NOMO-1 (cell line): Measurements from ENCODE around the gene PMFBP1.

ENCODE experiments used
- DNase-seq, 2 experiments: peaks; one replicate each; lab custom pipeline; 2025; ENCODE audit not compliant: unreplicated experiment in 2 of 2; lab: John Stamatoyannopoulos, UW

Gene PMFBP1

DNA sequence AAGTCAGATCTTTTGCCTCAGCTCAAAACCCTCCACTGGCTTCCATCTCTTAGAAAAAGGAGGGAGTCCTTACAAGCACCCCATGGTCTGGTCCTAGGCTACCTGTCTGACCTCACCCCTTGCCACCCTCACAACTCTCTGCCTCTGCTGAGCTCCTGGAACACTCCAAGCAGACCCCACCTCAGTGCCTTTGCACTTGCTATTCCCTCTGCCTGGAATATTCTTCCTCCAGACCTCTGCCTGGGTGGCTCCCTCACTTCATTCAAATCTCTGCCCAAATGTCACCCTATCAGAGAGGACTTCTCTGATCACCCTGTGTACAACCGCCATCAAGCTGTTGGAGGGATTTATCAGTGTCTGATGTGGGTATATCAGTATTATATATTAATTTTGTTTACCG, 37.4 kb downstream of the PMFBP1 start:
- no peak for DNase-seq

DNA sequence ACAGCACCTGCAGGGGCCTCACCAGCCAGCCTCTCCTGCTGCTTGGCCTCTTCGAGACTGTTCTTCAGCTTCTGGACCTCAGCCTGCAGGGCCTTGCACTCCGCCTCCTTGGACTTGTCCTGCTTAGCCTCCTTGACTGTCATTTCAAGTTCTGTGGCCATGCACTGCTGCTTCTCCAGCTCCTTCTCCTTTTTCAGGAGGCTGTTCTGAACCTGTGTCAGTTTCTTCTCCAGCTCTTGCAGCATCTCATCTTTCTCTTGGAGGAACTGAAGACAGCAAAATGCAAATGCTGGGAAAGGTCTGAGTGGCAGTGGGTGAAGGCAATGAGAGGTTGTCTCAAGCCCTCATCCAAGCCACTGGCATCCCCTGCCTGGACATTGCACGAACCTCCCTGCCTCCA, 39.2 kb downstream of the PMFBP1 start:
- no peak for DNase-seq

DNA sequence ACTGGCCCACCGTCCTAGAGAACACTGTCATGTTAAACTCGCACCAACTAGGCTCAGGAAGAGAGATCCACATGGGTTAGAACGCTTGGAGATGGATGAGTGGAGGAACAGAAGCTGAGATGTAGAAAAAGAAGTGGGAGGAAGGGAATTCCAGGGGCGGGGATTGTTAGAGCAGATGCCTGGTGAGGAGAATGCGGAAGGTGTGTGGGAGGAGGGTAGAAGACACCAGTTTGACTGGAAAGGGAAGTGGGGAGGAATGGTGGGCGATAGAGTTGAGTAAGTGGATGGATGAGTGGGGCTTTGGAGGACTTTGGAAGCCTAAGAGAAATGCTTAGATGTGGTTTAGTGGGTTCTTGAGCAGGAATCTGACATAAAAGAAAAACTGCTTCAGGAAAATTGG, 40.9 kb downstream of the PMFBP1 start:
- DNase-seq = no peak

DNA sequence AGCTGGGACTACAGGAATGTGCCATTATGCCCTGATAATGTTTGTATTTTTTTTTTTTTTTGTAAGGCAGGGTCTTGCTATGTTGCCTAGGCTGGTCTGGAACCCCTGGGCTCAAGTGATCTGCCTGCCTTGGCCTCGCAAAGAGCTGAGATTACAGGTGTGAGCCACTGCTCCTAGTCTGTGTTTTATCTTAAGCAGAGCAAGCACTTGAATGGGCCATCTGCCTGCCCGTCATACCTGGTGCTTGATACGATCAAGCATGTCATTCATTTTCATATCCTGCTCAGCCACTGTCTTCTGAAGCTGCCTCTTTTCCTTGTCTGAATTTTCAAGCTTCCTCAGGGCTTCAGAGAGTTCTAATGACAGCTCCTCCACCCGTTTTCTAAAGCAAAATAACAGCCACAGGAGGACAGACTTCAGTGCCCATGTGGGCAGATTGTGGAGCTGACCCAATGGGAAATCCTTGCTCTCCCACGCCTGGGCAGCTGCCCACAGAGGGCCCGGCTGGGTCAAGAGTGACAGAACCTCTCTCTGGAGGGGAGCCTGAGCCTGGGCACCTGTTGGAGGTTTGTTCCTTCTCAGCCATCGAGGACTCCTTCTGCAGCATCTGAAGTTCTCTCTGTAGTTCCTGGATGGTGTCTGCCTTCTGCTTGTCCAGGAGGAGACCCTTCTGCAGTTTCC, 41.8 kb downstream of the PMFBP1 start:
- DNase-seq = no peak

DNA sequence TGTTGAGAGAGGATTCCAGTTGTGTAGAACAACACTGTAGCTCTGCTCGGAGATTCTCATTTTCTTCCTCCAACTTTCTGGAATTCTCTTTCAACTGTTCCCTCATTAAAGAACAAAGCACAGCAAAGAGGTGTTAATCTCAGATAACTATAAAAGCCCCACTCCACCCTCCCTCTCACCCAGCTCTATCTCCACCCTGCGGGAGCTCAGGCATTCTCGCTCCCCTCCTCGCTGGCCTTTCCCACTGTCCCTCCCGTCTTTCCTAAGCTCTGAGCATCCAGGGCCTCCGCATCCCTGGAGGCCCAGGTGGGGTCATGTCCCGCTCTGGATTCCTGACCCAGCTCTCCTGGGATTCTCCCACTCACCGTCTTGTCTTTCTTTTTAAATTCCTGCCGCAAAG, 43.3 kb downstream of the PMFBP1 start:
- DNase-seq = no peak

DNA sequence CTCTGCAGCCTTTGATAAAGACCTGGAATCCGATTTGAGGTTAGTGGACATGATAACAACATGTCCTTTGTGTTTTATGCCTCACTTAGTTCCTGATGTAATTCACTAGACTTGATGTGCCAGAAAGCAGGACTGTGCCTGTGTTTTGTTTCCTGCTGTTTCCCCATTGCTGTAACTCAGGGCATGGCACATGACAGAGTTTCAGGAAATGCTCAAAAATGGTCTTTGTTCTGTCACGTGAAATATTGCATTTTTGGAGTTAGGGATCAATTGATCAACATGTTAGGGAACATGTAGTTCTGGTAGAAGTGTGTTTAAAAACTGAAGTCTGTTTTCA, 45.6 kb downstream of the PMFBP1 start:
- DNase-seq = no peak

DNA sequence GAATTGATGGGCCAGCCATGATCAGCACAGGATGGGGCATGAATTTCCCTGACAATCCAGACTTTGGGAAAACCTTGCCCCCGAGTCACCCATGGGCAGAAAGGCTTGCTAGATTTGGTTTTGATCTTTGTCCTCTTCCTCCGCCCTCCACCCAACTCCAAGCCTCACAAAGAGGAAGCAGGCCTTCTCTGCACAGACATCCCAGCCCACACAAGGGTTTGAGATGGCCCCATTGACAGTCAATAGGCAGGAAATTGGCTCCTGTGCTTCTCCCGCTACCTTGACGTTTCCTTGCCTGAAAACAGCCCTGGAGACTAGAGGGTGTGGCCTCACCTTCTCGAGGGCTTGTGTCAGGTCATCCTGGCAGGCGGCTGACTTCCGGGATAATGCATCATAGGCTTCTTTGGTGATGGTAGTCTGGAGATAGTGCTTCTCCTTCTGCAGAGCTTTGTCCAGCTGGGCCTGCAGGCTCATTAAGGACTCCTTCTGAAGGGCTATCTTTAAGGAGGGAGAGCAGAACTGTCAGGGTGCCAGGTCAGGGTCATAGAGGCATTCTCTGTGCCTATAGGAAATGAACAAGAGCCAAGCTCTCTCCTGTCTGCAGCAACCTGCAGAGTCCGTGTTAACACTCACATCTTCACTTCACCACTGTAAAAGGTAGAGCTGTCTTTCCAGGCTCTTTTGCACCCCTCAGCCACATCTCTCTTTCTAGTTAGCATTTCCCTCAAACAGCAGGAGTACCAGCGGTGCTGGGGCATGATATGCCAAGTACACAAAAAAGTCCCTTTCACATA, 46.1 kb downstream of the PMFBP1 start:
- DNase-seq = peak; percentile 33 to 55

DNA sequence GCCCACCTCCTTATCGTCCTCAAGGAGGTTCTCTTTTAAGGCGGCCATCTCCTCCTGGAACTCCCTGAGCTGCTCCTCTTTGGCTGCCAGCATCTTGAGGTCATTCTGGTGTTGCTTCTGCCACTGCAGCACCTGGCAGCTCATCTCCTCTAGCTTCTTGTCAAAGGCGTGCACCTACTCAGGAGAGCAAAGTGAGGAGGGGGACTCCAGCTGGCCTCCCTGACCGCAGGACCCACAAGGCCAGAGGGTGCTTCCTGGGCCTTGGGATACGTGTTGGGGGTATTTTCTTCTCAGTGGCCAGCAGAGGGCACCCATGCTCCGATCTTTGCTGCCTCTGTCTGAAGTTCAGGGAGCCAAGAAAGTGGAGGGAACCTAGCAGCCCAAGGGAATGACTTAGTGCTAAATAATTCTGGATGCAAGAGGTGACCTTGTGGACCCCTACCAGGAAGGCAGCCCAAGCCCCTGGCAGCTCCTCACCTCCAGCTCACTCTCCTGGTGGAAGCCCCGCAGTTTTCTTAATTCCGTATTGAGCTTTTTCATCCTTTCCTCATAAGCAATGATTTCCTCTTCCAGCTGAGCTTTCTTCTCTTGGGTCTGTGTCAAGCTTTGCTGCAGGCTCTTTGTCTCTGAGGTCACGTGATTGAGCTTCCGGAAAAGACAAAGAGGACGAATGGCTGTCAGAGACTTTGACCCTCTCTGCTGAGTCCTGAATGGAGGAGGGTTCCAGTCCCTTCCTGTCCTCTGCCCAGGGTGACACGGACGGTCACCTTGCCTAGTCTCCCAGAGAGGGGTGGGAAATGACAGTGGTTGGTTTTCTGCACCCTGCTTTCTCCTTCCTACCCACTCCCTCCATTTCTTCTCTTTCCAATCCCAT, 47.0 kb downstream of the PMFBP1 start:
- DNase-seq = peak; percentile 62 to 65

DNA sequence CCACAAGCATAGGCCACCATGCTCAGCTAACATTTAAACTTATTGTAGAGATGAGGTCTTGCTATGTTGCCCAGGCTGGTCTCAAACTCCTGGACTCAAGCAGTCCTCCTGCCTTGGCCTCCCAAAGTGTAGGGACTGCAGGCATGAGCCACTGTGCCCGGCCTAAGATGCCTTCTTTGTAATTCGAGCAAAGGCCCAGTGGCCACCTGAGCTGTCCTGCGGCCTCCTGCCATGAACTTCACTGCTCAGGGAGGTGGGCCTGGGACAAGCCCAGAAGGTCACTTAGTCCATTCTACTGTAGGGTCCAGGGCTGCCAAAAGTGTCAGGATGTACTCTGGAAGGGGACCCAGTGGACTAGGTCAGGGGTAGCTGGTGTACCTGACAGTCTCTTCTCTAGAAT, 47.8 kb downstream of the PMFBP1 start:
- DNase-seq = no peak

DNA sequence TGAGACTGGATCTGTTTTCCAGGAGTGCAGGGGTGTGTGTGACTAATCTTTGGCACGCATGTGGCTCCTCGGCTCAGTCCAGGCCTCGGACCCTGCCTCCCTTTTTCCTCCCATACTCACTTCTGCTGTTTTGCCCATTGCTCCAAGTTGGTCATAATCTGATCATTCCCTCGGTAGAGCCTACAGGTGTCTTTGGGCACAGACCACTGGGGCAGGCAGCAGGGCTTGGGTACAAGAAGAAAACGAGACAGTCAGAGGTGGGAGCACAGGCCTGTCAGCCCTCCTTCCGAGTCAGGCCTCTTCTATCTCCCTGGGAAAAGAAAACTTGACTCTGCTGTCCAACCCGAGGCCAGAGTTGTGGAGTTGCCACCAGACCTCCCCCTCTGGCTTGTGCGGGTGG, 48.5 kb downstream of the PMFBP1 start:
- no peak for DNase-seq

DNA sequence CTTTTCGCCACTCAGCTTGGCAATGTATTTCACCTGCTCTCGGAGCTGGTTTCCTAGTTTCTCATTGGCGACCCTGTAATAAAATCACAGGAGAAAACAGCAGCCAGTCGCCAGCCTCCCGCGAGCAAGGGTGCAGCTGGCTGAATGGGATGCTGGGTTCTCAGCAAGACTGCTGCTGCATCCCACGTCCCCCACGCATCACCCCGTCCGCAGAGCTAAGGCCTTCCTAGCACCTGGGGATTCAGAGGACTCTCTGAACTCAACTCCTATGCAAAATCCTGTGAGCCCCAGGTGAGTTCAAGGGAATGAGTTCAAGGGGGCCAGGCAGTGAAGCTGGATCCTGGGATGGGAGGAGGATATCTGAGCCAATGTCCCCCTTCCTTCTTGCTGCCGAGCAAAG, 49.0 kb downstream of the PMFBP1 start:
- DNase-seq = no peak

DNA sequence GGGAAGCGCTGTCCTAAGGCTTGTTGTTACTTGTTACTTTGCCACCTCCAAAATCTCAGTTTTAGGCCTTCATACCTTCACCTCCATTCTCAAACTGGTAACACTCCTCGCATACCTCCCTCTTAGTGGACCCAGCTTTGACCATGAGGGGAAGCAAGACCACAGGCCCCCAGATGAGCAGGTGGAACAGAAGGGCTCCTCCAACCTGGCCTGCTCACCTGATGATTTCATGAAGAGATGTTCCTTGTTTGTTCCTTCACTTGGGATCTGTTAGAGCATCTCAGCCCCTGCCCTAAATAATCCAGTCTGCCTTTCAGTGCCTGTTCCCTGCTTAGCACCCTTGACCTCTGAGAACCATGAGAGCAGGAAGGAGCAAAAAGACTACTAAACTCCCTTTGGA, 49.6 kb downstream of the PMFBP1 start:
- no peak for DNase-seq

DNA sequence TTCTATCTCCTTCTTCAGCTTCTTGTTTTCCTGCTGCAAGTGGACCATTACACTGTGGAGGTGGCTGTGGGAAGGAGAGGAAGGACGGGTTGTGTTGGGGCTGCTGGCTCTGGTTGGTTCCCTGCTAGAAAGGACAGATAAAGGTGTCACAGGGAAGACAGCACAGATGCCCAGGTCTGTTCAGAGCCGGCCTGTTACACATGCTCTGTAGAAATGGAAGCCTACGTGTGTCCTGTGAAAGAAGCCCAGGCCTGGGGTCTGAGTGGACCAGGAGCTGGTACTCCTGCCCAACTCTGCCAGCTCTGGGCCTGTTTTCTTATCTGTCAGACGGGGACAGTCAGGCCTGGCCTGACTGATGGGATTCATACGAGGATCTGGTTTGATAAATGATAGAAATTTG, 51.9 kb downstream of the PMFBP1 start:
- no peak for DNase-seq

DNA sequence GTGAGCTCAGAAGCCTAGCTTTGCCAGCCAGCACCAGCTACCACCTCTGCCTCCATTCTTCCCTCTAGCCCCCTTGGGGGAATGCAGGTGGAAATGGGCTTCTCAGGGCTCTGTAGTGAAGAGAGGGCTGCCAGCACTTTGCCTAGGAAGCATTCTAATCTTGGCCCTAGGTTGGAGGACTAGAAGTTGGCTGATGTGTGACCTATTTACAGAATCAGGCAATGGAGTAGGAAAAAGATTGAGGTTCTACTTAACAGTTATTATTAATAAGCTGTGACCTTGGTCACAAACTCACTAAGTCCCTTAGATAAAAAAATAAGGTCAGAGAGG, 58.4 kb downstream of the PMFBP1 start:
- no peak for DNase-seq

DNA sequence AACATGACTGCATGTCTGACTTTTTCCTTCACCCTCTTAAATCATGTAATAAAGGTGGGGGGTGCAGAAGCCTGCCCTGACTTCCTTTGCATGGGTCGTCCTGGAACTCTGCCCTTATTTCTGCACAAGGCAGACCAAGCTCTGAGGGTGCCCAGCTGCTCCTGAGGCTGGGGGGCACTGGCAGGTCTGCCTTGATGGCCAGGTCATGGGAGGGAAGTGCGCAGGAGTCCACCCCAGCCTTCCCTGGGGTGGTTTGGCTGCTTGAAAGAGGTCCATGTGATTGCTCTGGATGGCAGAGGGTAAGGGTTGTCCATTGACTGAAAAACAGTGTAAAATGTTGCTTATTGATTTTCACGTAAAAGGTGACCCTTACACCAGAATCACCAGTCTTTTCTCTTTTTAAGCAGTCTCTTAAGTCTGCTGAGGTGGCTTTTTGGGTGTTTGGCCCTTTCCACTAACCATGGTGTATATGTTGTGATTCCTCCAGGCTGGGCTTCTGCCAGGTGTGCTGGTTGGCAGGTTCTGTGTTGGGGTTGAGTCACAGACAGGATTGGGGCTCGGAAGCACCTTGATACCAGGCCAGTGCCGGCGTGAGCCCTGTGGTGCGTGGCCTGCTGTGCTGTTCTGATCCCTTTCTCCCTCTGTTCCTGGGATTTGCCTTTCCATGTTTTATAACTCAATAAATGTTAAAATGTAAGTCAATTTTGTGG, 58.9 kb downstream of the PMFBP1 start:
- no peak for DNase-seq

DNA sequence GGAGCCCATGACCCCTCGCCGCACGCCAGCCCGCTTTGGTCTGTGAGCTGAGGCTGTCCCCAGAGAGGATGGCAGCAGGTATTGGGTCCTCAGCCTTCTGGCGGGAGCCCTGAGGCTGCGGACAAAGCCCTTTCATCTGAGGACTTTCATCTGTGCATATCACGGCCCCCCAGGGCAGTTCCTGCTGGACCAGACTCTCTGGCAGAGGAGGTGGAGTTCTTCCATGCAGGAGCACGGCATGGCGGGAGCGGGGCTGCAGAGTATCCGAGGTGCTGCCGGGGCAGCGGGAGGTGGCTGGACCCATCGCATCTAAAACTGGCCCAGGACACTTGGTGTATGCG, 59.5 kb downstream of the PMFBP1 start:
- DNase-seq = no peak

DNA sequence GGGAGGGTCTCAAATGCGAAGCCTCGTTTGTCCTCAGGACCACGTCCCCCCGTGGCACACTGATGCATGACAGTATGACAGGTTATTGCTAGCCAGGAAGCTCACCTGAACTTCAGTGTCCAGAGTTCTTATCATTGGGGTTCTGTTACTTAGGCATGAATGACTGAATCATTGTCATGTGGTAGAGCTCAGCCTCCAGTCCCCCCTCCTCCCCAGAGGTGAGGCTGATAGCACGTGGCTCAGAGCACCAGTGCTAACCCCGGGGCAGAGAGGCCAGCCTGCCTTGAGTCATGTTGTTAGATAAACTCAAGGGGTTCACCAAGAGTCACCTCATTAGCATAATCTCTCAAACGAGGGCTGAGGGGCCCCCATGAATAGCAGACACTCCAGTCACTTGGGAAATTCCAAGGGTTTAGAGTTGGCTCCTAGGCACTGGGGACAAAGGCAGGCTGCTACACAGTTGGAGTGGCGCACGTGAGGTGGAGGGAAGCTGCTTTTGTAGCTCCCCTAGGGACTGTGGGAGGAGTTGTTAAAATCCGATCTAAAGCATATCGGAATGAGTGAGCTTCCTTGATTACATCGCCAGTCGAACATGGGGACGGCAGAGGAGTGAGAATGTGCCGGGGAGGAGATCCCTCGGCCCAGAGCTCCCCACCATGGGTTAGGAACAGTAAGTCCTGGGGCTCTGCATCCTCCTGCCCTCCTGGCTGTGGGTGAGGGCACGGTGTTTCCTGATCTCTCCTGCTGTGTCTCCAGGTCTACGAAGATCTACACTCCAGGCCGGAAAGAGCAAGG, 60.1 kb downstream of the PMFBP1 start:
- no peak for DNase-seq

DNA sequence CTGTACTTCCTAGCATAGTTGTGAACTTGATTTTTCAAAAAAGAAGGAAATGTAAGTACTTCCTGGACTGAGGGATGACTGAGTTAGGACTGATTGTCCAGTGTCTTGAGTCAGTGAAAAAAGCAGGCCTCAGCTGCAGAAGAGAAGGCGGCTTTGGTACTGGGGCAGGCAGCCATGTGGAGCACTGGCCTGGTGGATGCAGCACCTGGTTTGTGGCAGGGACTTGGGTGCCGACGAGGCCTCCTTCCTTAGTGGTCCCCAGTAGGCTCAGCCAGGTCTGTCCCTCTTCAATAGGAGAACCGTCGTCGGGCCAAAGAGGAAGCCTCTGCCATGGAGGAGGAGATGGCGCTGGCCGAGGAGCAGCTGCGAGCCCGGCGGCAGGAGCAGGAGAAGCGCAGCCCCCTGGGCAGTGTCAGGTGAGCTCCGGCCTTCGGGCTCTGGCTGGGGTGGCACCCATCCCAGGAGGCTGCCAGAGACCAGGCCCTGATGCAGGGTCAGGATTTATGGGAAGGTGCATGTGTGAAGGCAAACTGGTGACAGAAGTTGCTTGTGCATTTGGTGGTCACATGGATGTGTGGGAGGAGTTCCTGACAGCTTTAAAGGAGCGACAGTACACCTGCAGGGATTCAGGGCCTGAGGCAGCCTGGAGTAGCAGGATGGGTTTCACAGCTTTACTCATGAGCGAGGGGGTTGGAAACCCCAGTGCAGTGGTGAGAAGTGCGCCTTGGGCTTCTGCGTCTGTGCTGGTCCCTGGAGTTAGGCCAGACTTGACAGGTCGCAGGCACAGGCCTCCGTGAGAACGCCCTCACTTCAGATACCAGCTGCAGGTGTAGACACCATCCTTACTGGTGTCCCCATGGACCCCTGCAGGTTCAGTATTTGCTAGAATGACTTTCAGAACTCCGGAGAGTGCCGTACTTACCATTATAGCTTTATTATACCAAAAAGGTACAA, 61.0 kb downstream of the PMFBP1 start:
- DNase-seq = no peak

DNA sequence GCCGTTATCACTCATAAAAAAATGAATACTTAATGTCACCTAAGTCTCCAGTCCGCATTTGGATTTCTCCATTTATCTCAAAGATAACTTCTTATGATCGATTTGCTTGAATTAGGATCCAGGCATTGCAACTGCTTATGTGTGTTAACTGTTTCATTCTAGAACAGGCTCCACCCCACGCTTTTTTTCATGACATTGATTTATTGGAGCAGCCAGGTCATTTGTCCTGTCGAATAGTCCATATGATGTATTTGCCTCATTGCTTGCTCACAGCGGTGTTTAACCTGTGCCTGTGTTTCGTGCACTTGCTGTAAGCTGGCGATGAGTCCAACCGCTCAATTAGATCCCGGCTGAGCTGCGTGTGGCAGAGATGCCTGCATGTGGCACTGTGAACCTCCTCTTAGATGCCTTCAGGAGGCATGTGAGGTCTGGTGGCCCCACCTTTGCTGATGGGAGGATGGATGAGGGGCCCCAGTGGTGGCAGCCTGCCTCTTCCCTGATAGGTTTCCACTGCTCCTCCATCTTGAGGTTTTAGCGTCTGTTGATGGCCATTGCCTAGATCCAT, 61.9 kb downstream of the PMFBP1 start:
- DNase-seq = no peak
